ENCODE data around the gene PLS3. TPM values are rescaled to one million over a fixed set of nuclear protein-coding genes. Genes with fewer than 3 reads are reported as not detected.
"Not testable (repeated sequence)": the region's sequence is repeated elsewhere in the genome, so short reads cannot be mapped to it uniquely, and the experiment has no call there.

Gene PLS3
- total RNA-seq, 1 donor from 2014 or later = 382 TPM

DNA sequence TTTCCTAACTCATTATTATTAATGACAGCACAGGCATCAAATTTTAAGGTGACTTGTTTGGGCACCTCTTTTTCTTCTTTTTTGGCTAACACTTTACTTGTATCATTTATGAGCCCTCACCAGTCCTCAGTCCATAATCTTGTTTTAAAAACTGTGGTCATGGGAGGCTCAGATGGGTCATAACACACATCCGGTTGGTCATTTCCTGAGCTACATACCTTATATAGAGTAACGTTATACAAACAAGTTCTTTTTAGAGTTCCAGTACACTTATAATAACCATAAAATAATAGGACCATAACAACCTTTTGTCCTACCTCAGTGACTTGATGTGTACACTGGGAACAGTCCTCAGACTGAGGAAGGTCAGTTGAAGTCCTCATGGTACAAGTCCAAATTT, 21.1 kb upstream of the PLS3 start:
- Histone ChIP-seq H3K4me1 (no peaks in the 10 kb centered on the region), H3K4me3 (no peak overlapping the region), H3K36me3 (no peaks in the 10 kb centered on the region), H3K9me3 (no peaks in the 10 kb centered on the region), H3K27me3 (no peaks in the 10 kb centered on the region), H3K27ac (no peak overlapping the region)
- TF ChIP-seq, protein P1, sequence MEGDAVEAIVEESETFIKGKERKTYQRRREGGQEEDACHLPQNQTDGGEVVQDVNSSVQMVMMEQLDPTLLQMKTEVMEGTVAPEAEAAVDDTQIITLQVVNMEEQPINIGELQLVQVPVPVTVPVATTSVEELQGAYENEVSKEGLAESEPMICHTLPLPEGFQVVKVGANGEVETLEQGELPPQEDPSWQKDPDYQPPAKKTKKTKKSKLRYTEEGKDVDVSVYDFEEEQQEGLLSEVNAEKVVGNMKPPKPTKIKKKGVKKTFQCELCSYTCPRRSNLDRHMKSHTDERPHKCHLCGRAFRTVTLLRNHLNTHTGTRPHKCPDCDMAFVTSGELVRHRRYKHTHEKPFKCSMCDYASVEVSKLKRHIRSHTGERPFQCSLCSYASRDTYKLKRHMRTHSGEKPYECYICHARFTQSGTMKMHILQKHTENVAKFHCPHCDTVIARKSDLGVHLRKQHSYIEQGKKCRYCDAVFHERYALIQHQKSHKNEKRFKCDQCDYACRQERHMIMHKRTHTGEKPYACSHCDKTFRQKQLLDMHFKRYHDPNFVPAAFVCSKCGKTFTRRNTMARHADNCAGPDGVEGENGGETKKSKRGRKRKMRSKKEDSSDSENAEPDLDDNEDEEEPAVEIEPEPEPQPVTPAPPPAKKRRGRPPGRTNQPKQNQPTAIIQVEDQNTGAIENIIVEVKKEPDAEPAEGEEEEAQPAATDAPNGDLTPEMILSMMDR (IDR thresholded peaks at IDR 0.05) = no peak
- TF ChIP-seq POLR2A (IDR thresholded peaks at IDR 0.05) = no peak
- TF ChIP-seq POLR2AphosphoS5 (IDR thresholded peaks at IDR 0.05; ENCODE audit: insufficient read depth in 1 of 2, low read depth in 1 of 2) = no peak
- no peak for DNase-seq (ENCODE audit: extremely low spot score in 2 of 2)
- intact Hi-C loops (cut with DNase I) = no loop called here

DNA sequence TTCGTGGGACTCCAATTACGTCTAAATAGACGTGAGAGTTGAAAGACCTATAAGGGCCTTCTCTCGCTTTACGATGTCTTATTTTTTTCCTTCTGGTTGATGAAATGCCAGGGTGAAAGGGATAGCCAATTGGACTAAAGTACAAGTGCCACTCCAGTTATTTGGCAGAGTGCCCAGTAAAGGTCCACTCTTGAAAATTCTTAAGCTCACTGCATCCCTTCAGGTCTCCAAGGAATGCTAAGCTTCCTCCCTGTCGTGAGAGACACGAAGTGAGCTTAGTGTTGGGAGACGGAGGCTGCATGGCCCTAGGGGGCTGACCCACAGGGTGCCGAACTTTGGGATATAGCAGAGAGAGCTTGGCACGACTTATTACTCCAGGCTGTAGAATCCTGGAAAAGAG, 19.9 kb upstream of the PLS3 start:
- intact Hi-C loops (cut with DNase I); DNase-seq (ENCODE audit: extremely low spot score in 2 of 2): not testable (repeated sequence)

DNA sequence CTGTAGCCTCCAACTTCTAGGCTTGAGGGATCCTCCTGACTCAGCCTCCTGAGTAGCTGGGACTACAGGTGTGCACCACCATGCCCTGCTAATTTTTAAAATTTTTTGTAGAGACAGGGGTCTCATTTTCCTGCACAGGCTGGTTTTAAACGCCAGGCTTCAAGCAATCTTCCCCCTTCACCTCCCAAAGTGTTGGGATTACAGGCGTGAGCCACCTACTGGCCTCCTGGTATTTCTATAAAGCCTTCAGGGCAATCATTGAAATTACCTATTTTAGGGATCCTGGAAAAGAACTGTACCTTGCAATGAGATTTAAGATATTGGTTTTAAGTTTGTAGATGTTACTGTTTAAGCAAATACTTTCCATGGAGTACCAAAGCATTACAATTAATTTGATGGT, 13.5 kb upstream of the PLS3 start:
- no peak overlapping the region for H3K4me3 ChIP-seq
- no peaks in the 10 kb centered on the region for H3K9me3 ChIP-seq
- TF ChIP-seq, protein P1 (IDR thresholded peaks at IDR 0.05) = no peak
- no peak for TF ChIP-seq POLR2AphosphoS5 (IDR thresholded peaks at IDR 0.05; ENCODE audit: insufficient read depth in 1 of 2, low read depth in 1 of 2)
- TF ChIP-seq POLR2A (IDR thresholded peaks at IDR 0.05) = no peak
- H3K27ac ChIP-seq = no peak overlapping the region
- intact Hi-C loops (cut with DNase I) = no loop called here
- no peaks in the 10 kb centered on the region for H3K4me1 ChIP-seq
- no peaks in the 10 kb centered on the region for H3K36me3 ChIP-seq
- no peaks in the 10 kb centered on the region for H3K27me3 ChIP-seq
- no peak for DNase-seq (ENCODE audit: extremely low spot score in 2 of 2)

More for the DNA sequence above, 19.9 kb upstream of the PLS3 start:
- H3K27ac ChIP-seq, H3K4me3 ChIP-seq, H3K27me3 ChIP-seq, H3K9me3 ChIP-seq, H3K4me1 ChIP-seq, H3K36me3 ChIP-seq: not testable (repeated sequence)

DNA sequence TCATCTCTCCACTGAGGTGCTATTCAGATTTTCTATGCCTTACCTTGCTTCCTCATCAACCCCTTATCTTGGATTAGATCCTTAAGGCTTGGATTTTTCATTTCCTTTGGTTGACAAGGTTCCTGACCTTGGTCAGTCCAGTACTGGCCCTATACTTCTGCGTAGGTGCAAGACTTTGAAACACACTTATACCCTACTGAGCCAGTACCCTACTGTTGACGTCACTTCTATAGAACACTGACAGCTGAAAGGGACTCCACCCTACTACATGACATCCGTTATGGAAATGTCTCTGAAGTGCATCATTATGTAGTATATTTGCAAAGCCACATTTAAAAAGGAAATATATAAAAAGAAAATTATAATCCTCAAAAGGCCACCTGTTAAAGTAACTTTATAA, 12.0 kb upstream of the PLS3 start:
- no peaks in the 10 kb centered on the region for H3K36me3 ChIP-seq
- DNase-seq (ENCODE audit: extremely low spot score in 2 of 2) = no peak
- no peaks in the 10 kb centered on the region for H3K4me1 ChIP-seq
- no peaks in the 10 kb centered on the region for H3K27me3 ChIP-seq
- no peaks in the 10 kb centered on the region for H3K9me3 ChIP-seq
- TF ChIP-seq, protein P1 (IDR thresholded peaks at IDR 0.05) = no peak
- TF ChIP-seq POLR2AphosphoS5 (IDR thresholded peaks at IDR 0.05; ENCODE audit: insufficient read depth in 1 of 2, low read depth in 1 of 2) (no peak), POLR2A (IDR thresholded peaks at IDR 0.05) (no peak)
- no peak overlapping the region for H3K27ac ChIP-seq
- intact Hi-C loops (cut with DNase I) = no loop called here
- H3K4me3 ChIP-seq = no peak overlapping the region

DNA sequence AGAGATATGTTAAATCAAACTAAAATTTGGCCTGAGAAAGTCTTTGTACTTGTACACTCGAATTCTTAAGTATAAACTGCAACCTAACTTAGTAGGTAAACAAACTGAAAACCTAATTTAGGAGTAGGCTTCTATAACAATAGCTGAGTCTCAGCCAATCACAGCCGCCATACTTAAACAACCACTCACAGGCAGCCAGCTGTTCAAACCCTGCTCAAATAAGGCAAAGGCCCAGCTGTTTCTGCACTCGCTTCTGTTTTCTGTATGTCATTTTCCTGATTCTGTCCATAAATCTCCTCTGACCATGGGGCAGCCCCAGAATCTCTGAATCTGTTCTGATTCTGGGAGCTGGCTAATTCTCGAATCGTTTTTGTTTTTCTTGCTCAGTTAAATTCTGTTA, 7.8 kb upstream of the PLS3 start:
- no peaks in the 10 kb centered on the region for H3K9me3 ChIP-seq
- no peak overlapping the region for H3K4me3 ChIP-seq
- no peak overlapping the region for H3K27ac ChIP-seq
- no peaks in the 10 kb centered on the region for H3K36me3 ChIP-seq
- DNase-seq (ENCODE audit: extremely low spot score in 2 of 2) = no peak
- TF ChIP-seq POLR2AphosphoS5 (IDR thresholded peaks at IDR 0.05; ENCODE audit: insufficient read depth in 1 of 2, low read depth in 1 of 2) (no peak), POLR2A (IDR thresholded peaks at IDR 0.05) (no peak)
- TF ChIP-seq, protein P1 (IDR thresholded peaks at IDR 0.05) = no peak
- no peaks in the 10 kb centered on the region for H3K27me3 ChIP-seq
- intact Hi-C loops (cut with DNase I) = no loop called here
- H3K4me1 ChIP-seq = no peaks in the 10 kb centered on the region

DNA sequence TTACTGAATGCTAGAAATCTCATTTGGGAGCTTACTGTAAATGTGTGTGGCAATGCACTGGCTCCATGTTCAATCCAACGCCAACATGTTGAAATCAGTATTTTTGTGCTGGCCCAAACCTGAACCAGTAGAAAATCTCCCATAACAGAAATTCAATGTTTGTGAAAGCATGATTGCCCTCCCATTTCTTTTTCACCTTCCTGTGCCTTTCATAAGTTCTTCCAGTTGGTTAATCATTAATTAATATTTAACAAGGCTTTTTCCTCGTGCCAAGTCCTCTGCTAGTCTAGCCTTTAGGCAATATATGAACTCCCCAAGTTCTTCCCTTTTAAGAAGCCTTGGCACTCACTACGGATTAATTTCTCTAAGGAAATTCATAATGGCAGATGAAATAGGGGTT, 1.3 kb upstream of the PLS3 start:
- intact Hi-C loops (cut with DNase I) = no loop called here
- Histone ChIP-seq H3K36me3 (no peaks in the 10 kb centered on the region), H3K9me3 (no peaks in the 10 kb centered on the region), H3K27me3 (peaks cover 7% of the 10 kb centered on the region), H3K4me3 (no peak overlapping the region), H3K27ac (no peak overlapping the region), H3K4me1 (no peaks in the 10 kb centered on the region)
- no peak for DNase-seq (ENCODE audit: extremely low spot score in 2 of 2)
- TF ChIP-seq POLR2A (IDR thresholded peaks at IDR 0.05) (no peak), POLR2AphosphoS5 (IDR thresholded peaks at IDR 0.05; ENCODE audit: insufficient read depth in 1 of 2, low read depth in 1 of 2) (no peak)
- TF ChIP-seq, protein P1 (IDR thresholded peaks at IDR 0.05) = no peak
